Measurements from ENCODE around the gene MACROD2.

Gene MACROD2

GRCh38 chr20:16069389-16070010 lies 2074.2 kb downstream of the MACROD2 start:
- DNase-seq (ENCODE audit: low spot score), result no peak

DNA sequence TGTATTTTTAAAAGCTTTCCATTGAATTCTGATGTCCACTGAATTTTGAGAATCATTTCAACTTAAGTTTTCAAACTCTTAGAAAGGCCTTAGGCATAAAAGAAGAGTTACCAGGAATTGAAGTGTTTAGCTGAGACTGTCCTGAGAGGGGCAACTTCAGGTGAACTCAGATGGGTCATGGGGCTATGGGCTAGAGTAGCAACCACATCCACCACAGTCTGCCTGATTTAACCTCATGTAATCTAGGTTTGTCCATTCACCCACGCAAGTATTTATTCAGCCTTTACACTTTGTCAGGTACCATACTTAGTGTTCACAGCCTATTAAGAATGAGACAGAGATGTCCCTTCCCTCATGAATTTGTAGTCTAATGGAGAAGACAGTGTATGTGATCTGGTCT lies 2076.9 kb downstream of the MACROD2 start:
- no peak for DNase-seq (ENCODE audit: low spot score)

DNA sequence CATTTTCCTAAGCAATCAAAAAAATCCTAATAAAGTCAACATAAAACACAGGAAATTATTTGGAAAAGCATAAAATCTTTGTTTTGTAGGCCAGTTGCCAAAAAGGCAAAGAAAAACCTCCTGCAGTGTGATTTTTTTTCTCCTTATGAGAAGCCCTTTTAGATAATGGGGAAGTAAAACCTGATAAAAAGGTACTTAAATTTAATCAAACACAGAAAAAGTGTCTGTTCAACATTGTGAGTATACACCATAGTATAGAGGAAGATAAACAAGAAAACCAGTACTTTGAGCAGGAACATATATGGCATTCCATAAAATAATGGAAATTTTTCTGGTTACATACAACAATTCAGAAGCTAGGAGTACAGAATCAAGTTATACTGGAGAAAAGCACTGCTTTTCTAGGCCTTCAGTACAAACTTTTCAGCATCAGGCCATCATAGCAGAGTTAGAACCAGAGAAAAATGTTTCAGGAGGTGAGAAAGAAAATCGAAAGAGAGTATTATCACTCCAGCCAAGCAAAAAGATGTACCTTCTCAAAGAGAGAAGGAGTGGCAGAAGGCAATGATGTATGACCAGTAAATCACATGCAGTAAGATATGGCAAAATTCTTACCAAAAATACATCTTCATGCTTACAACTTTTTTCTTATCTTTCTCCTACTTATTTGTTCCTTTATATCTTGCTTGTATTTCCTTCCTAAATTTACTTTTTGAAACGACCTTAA lies 2083.0 kb downstream of the MACROD2 start:
- DNase-seq (ENCODE audit: low spot score), result no peak

DNA sequence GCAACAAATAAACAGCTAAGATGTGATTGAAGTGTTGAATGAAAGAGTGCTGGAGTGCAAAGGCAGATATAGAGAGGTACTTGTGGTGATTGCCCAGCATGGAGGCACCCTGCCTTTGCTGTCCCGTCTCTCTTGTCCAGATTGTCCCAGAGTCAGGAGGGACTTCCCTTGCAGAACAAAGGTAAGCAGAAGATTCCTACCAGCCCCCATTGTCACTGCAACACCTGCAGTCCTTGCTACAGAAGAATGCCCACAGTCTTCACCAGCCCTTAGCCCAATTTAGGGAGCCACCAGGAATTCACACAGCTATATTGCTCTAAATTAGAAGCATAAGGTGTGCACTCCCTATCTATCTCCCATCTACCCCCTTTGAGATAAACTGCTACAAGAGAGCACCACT lies 2086.1 kb downstream of the MACROD2 start:
- DNase-seq (ENCODE audit: low spot score), result no peak

GRCh38 chr20:16082051-16082550 lies 2086.8 kb downstream of the MACROD2 start:
- DNase-seq (ENCODE audit: low spot score), result no peak

DNA sequence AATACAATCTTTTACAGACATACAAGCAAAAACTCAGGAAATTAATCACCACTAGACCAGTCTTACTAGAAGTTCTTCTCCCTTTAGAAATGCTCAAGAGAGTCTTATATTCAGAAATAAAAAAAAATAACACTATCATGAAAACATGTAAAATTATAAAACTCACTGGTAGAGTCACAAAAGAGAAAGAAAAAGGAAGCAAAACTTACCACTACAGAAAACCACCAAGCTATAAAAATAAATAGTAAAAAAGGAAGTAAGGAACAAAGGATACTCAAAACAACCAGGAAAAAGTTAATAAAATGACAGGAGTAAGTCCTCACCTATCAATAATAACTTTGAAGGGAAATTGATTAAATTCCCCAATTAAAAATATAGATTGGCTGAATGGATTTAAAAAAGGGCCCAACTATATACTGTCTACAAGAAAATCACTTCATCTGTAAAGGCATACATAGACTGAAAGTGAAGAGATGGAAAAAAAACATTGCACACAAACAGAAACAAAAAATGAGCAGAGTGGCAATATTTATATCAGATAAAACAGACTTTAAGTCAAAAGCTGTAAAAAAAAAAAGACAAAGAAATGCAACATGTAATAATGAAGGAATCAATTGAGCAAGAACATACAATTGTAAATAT lies 2088.4 kb downstream of the MACROD2 start:
- DNase-seq (ENCODE audit: low spot score), result no peak

GRCh38 chr20:16095226-16095625 lies 2099.9 kb downstream of the MACROD2 start:
- DNase-seq (ENCODE audit: low spot score), result no peak

DNA sequence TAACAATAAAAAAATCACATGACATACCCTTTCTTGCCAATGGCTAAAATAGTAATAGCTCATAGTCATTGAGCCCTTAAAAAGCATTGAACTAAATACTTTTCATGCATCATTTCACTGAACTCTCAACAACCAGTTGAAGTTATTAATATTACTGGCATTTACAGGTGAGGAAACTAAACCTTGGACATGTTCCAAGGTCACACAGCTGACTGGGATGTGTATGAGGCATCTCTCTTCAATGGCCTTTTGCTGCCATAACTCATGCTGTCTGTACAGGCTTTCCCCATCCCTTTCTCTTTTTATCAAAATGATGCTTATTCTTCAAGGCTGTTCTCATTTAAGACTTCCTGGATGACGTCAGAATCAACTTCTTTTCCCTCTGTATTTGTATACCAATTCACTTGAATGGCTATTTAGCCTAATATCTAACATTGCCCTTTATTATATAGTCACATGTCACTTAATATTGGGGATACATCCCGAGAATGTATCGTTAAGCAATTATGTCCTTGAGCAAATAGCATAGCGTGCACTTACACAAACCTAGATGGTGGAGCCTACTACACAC lies 2101.5 kb downstream of the MACROD2 start:
- DNase-seq (ENCODE audit: low spot score), result no peak

DNA sequence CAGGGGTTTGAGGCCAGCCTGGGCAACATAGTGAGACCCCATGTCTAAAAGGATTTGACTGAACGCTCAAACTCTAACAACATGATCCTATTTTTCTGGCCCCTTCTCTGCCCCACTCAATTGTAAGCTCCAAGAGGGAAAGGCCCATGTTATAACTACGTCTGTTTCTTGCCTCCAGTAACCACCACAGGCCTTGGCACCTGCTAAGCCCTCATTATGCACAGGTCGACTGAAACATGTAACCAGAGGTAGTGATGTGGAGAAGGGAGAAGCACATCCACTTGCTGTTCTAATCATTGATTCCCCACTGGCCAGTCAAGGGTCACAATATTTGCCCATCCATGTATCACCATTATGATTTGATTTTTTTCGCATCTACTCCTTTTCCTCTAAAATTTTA lies 2102.5 kb downstream of the MACROD2 start:
- no peak for DNase-seq (ENCODE audit: low spot score)

- no peak for DNase-seq (ENCODE audit: low spot score)
These were observed 2103.7 kb downstream of the MACROD2 start for GRCh38 chr20:16098890-16099639.

DNA sequence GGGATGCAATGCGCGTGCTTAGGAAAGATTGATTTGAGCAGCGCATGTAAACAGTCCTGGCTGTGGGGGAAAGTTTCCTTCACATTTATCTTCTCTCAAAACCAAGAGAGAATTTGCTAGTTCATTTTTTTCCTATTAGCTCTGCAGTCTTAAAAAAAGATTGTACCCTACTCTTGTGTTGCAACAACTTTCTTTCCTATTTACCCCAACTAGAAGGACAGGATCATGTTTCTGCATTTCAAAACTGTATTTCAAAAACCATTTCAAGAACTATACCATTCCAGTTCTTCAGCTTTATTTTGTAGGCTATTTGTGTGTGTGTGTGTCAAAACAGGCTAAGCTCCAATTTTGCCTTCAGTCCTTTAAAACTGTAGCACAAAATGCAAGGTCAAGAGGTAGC lies 2104.8 kb downstream of the MACROD2 start:
- DNase-seq (ENCODE audit: low spot score), result no peak

- no peak for DNase-seq (ENCODE audit: low spot score)
These were observed 2105.5 kb downstream of the MACROD2 start for GRCh38 chr20:16100767-16101166.
